GM19467 (cell line): ENCODE data around the gene CHRND.
"Not testable (repeated sequence)": the region's sequence is repeated elsewhere in the genome, so short reads cannot be mapped to it uniquely, and the experiment has no call there.

ENCODE experiments used
- ATAC-seq: cut with Tn5 transposase; IDR thresholded peaks from one replicate; pipeline ENCODE4 v1.9.1; 2021; ENCODE audit warnings: mild to moderate bottlenecking, moderate library complexity; ENCODE audit not compliant: unreplicated experiment

The CHRND gene

GRCh38 chr2:232570481-232570880, 44.5 kb downstream of the CHRND start:
- not testable (repeated sequence) for ATAC-seq

- ATAC-seq: no peak
These were observed 45.1 kb downstream of the CHRND start for GRCh38 chr2:232571026-232571474.

- ATAC-seq: no peak
These were observed 47.1 kb downstream of the CHRND start for GRCh38 chr2:232573042-232573441.

- ATAC-seq: no peak
These were observed 47.9 kb downstream of the CHRND start for GRCh38 chr2:232573771-232574435.

- ATAC-seq: no peak
These were observed 48.9 kb downstream of the CHRND start for GRCh38 chr2:232574674-232575403.

GRCh38 chr2:232575404-232575746, 49.4 kb downstream of the CHRND start:
- no peak for ATAC-seq

GRCh38 chr2:232576995-232577394, 51.0 kb downstream of the CHRND start:
- no peak for ATAC-seq

- ATAC-seq: no peak
These were observed 51.9 kb downstream of the CHRND start for GRCh38 chr2:232577841-232578240.

GRCh38 chr2:232578626-232579025, 52.7 kb downstream of the CHRND start:
- no peak for ATAC-seq

GRCh38 chr2:232580648-232580981, 54.7 kb downstream of the CHRND start:
- no peak for ATAC-seq

GRCh38 chr2:232581725-232582124, 55.8 kb downstream of the CHRND start:
- no peak for ATAC-seq

- ATAC-seq: no peak
These were observed 58.3 kb downstream of the CHRND start for GRCh38 chr2:232584238-232584637.
